NCI-H2196 treated with DMSO at 0.1 percent for 48 hours (cell line): ENCODE measurements around the gene EPHB4.
"Not testable (repeated sequence)": the region's sequence is repeated elsewhere in the genome, so short reads cannot be mapped to it uniquely, and the experiment has no call there.

Experiments used
- DNase-seq: peaks from one replicate; lab custom pipeline; 2025; ENCODE audit not compliant: unreplicated experiment; lab: John Stamatoyannopoulos, UW

The EPHB4 gene

DNA sequence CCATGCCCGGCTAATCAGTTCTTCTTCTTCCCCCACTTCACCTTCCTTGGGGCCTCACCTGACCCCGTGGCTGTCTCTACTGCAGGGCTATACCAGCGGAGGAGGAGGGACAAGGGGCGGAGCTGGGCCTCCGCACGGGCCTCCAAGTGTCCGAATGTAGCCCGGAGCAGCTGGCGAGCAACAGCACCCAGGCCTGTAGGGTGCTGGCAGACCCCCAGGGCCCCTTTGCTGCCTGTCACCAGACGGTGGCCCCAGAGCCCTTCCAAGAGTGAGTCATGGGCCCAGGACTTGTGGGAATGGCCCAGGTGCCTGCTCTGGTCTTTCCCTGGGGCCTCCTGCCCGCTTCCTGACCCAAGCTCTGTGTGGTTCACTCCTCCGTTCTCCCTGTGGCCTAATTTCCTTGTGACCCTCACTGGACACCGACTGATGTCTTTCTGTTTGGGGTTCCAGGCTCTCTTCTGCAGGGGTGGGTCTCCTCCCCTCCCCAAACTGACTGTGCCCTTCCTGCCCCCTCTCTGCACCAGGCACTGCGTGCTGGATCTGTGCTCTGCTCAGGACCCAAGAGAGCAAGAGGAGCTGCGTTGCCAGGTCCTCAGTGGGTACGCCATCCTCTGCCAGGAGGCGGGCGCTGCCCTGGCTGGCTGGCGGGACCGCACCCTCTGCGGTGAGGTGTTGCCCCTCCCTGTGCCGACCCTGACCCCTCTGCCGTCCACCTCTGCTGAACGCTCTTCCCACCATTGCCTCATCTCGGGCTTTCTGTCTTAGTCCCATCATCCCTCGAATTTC, 35.2 kb downstream of the EPHB4 start:
- DNase-seq = no peak

DNA sequence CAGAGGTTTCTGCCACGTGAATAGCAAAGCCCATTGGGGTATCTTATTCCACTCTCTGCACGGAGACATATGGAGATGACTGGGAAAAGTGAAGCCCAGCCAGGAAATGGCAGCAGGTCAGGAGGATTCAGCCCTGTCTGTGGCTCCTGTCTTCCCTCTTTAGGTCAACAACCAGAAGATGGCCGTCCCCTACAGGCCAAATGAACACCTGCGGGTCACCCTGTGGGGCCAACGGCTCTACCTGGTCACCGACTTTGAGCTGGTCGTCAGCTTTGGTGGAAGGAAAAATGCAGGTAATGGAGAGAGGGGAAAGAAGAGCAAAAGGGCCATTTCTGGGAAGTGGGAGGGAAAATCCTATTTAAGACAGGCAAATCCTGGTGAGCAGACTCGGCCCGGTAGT, 38.3 kb downstream of the EPHB4 start:
- DNase-seq = no peak

DNA sequence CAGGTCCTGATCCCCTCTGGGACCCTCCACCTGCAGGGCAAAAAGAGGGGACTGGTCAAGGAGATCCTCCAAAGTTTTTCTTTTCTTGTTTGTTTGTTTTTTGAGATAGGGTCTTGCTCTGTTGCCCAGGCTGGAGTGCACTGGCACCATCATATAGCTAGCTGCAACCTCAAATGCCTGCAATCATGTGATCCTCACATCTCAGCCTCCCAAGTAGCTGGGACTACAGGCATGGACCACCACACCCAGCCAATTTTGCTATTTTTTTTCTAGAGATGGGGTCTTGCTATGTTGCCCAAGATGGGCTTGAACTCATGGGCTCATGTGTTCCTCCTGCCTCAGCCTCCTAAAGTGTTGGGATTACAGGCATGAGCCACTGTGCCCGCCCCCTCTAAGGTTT, 41.0 kb downstream of the EPHB4 start:
- no peak for DNase-seq

DNA sequence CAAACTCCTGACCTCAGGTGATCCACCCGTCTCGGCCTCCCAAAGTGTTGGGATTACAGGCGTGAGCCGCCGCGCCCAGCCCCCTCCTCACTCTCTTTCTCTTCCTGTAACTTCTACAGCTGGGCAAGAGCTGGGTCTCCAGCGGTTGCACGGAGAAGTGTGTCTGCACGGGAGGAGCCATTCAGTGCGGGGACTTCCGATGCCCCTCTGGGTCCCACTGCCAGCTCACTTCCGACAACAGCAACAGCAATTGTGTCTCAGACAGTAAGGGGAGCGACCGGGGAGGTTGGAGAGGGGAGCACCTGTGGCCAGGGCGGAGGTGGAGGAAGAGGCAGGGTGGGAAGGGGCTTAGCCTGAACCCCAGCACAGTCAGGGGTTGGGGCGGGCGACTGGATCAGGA, 41.4 kb downstream of the EPHB4 start:
- no peak for DNase-seq

DNA sequence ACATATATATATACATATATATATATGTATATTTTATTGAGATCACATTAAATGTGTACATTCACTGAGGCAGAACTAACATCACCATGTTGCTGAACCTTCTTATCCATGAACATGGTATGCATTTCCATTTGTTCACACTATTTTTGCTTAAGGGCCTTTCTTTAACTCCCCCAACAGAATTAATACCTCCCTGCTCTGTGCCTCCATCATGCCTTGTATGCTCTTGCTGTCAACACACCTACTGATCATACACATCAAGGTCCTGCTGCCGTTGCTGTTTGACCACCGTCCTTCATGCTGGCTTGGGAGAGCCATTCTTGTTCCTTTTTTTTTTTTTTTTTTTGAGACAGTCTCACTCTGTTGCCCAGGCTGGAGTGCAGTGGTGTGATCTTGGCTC, 43.5 kb downstream of the EPHB4 start:
- no peak for DNase-seq

DNA sequence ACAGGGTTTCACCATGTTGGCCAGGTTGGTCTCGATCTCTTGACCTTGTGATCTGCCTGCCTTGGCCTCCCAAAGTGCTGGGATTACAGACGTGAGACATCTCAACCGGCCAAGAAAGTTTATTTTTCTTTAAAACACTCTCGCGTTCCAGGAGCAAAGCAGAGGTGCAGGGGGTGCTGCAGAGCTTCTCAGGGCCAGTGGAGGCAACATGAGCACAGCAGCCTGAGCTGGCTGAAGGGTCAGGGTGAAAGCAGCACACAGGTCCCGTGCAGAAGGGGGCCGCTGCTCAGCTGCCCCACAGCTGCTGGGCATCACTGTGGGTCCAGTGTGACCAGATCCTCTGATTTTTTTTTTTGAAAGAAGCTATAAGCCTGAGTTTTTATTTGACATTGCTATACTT, 46.1 kb downstream of the EPHB4 start:
- DNase-seq = no peak

DNA sequence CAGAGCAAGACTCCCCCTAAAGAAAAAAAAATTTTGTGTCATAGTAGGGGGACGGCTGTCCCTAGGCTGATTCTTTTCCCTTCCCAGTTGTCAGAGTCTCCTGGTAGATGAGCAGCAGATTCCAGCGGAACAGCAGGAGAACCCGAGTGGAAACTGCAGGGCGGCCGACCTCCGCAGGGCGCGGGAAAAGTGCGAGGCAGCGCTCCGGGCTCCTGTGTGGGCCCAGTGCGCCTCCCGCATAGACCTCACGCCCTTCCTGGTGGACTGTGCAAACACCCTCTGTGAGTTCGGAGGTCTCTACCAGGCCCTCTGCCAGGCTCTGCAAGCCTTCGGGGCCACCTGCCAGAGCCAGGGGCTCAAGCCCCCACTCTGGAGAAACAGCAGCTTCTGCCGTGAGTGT, 48.0 kb downstream of the EPHB4 start:
- no peak for DNase-seq

DNA sequence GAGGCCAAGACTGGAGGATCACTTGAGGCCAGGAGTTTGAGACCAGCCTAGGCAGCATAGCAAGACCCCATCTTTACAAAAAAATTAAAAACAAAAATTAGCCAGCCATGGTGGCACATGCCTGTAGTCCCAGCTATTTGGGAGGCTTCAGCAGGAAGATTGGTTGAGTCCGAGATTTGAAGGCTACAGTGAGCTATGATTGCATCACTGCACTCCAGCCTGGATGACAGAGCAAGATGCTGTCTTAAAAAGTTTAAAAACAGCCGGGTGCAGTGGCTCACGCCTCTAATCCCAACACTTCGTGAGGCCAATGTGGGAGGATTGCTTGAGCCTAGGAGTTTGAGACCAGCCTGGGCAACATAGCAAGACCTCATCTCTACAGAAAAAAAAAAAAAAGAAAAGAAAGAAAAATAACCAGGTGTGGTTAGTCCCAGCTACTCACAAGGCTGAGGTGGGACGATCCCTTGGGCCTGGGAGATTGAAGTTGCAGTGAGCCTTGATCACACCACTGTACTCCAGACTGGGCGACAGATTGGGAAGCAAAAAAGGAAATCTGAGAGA, 49.2 kb downstream of the EPHB4 start:
- DNase-seq = no peak

DNA sequence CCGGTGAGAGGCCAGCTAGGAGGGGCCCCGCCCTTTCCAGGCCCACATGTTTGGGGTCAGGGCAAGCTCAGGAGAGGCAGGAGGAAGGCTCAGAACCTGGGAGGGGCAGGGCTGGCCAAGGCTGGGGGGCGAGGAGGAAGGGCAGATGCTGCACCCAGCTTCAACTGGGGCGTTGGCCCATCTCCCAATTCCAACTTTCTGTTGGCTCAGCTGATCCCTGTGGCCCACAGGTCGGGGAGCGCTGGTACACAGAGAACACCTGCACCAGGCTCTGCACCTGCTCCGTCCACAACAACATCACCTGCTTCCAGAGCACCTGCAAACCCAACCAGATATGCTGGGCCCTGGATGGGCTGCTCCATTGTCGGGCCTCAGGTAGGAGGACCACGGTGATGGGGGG, 53.8 kb downstream of the EPHB4 start:
- no peak for DNase-seq

DNA sequence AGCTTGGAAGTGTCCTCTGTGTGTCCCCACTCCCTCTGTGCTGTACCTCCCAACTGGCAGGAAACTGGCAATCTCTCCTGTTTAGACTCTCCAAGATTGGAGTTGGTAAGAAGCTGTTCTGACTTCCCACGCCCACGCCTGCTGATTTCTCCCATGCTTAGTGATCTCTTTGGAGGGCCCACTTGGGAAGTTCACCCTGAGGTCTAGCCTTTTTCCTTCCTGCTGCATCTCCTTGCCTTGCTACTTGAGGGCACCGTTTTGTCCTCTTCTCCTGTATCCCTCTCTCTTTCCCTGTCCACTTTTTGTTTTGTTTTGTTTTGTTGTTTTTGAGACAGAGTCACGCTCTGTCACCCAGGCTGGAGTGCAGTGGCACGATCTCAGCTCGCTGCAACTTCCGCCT, 58.5 kb downstream of the EPHB4 start:
- no peak for DNase-seq

DNA sequence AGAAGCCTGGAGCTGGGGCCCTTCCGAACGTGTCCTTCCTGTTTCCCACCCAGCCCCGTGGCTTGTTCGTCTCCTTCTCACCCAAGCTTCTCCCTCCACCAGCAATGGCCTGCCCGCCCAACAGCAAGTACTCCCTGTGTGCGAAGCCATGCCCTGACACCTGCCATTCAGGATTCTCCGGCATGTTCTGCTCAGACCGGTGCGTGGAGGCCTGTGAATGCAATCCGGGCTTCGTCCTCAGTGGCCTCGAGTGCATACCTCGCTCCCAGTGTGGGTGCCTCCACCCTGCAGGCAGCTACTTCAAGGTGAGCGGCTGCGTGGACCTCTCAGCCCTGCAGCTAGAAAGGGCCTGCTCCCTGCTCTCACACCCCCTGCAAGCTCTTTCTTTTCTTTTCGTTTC, 62.1 kb downstream of the EPHB4 start:
- no peak for DNase-seq

DNA sequence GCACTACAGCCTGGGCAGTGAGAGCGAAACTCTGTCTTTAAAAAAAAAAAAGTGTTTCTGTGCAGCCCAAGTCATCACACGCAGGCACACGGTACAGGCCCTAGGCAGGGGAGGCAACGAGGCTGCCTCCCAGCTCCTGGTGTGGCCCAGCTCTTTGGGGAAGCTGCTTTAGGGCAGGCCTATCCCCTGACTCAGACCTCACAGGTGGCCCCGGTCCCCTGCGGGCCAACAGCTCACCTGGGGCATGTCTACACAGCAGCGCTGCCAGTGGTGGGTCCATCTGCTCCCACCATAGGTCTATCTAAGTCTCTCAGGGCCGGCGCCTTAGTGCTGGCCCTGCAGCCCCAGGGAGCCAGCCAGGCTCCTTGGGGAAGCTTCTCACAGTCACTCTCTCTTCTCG, 62.5 kb downstream of the EPHB4 start:
- no peak for DNase-seq

DNA sequence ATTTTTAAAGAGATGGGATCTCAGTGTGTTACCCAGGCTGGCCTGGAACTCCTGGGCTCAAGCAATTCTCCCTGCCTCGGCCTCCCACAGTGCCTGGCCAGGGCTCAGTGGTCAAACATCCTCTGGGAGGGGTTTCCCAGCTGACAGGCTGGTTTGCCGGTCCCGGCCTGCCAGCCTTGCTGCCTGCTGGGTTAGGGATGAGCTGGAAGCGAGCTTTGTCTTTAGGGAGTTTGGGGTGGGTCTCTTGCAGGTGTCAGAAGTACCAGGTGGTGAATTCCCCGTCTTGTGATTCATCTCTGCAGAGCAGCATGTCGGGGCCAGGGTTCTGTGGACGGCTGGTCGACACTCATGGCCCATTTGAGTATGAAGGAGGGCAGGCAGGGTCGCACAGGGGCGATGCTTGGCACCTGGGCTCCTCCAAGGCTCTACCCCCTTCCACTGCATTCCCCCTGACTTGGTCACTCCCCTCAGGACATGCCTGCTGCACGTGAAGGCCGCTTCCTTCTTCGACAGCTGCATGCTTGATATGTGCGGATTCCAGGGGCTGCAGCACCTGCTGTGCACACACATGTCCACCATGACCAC, 63.7 kb downstream of the EPHB4 start:
- no peak for DNase-seq

DNA sequence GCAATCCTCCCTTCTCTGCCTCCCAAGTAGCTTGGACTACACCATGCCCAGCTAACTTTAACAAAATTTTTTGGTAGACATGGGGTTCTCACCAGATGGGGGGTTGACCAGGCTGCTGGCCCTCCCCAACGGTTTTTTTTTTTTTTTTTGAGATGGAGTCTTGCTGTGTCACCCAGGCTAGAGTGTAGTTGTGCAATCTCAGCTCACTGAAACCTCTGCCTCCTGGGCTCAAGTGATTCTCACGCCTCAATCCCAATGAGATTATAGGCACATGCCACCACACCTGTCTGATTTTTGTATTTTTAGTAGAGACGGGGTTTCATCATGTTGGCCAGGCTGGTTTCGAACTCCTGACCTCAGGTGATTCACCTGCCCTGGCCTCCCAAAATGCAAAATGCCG, 64.5 kb downstream of the EPHB4 start:
- DNase-seq = not testable (repeated sequence)

DNA sequence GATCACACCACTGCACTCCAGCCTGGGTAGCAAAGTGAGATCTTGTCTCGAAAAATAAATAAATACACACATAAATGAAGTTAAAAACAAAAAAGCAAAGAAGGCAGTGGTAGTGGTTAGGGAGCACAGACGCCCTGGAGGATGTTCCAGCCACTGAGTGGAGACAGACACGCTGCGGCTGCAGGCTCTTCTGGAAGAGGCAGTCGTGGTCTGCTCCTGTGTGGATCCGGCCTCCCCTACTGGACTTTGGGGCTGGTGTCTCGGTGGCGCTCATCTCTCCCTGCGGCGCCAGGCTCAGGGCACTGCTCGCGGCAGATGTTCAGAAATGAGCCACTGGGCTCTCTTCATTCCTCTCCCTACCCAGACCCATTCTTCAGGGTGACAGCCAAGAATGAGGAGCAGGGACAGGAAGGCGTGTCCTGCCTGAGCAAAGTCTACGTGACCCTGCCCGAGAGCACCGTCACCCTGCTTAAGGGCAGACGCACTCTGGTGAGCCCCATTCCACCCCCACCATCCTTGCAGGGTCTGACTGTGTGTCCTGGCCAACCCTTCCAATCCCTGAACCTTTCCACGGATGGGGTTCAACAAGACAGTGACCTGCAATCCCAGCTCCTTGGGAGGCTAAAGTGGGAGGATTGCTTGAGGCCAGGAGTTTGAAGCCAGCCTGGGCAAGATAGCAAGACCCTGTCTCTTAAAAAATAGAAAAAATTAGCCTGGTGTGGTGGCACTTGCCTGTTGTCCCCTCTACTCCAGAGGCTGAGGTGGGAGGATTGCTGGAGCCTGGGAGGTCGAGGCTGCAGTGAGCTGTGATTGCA, 67.8 kb downstream of the EPHB4 start:
- no peak for DNase-seq

DNA sequence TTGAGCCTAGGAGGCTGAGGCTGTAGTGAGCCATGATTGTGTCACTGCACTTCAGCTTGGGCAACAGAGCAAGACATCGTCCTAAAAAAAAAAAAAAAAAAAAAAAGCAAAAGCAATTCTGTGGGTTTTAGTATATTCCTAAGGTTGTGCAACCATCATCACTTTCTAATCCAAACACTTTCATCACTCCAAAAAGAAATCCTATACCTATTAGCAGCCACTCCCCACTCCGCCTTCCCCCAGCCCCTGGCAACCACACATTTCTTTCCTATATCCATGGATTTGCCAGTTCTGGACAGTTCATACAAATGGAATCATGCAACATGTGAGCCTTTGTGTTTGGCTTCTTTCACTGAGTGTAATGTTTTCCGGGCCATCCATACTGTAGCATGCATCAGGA, 73.6 kb downstream of the EPHB4 start:
- no peak for DNase-seq

DNA sequence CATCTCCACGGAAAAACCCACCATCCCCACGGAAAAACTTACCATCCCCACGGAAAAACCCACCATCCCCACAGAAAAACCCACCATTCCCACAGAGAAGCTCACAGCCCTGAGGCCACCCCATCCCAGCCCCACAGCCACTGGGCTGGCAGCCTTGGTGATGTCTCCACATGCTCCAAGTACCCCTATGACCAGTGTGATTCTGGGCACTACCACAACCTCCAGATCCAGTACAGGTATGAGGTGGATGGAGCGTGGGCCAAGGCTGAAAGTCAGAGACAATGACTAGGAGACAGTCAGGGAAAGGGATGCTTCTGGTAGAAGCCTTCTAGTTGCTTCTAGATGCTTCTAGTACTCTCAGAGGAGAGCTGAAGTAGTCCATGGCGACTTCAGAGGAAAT, 74.3 kb downstream of the EPHB4 start:
- no peak for DNase-seq
